Stimulated activated effector memory CD8-positive, alpha-beta T cell treated with anti-CD3 and anti-CD28 coated beads, Interleukin-12 subunit alpha, Interleukin-12 subunit beta, amount 100 ng/mL, for 72 hours (primary cell): ENCODE data around the gene KRTAP10-5.
A peak's percentile ranks its signal among the peaks of the same experiment; 100 is the strongest.
"Not testable (repeated sequence)": the region's sequence is repeated elsewhere in the genome, so short reads cannot be mapped to it uniquely, and the experiment has no call there.

Experiments used
- ATAC-seq: fragments of 150-1000 bp; cut with Tn5 transposase; 2 replicates; pipeline ENCODE4 v1.10.0; 2021
- DNase-seq, 2 donors: peaks; one replicate each; pipeline ENCODE4 v3.0.0; 2021 to 2022; ENCODE audit warnings: low spot score in 2 of 2
- H3K27ac Mint-ChIP-seq: one replicate; pipeline ENCODE4 v1.8.0; 2022; ENCODE audit warnings: mild to moderate bottlenecking, mixed read lengths
- H3K36me3 Mint-ChIP-seq: one replicate; pipeline ENCODE4 v1.8.0; 2022; ENCODE audit warnings: mild to moderate bottlenecking, mixed read lengths
- H3K4me1 Mint-ChIP-seq: one replicate; pipeline ENCODE4 v1.8.0; 2022; ENCODE audit warnings: mixed read lengths
- H3K4me3 Mint-ChIP-seq: one replicate; pipeline ENCODE4 v1.8.0; 2022; ENCODE audit warnings: mild to moderate bottlenecking, mixed read lengths
- H3K9me3 Mint-ChIP-seq: one replicate; pipeline ENCODE4 v1.8.0; 2022; ENCODE audit warnings: mixed read lengths

Gene KRTAP10-5, protein sequence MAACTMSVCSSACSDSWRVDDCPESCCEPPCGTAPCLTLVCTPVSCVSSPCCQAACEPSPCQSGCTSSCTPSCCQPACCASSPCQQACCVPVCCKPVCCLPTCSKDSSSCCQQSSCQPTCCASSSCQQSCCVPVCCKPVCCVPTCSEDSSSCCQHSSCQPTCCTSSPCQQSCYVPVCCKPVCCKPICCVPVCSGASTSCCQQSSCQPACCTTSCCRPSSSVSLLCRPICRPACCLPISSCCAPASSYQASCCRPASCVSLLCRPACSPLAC

DNA sequence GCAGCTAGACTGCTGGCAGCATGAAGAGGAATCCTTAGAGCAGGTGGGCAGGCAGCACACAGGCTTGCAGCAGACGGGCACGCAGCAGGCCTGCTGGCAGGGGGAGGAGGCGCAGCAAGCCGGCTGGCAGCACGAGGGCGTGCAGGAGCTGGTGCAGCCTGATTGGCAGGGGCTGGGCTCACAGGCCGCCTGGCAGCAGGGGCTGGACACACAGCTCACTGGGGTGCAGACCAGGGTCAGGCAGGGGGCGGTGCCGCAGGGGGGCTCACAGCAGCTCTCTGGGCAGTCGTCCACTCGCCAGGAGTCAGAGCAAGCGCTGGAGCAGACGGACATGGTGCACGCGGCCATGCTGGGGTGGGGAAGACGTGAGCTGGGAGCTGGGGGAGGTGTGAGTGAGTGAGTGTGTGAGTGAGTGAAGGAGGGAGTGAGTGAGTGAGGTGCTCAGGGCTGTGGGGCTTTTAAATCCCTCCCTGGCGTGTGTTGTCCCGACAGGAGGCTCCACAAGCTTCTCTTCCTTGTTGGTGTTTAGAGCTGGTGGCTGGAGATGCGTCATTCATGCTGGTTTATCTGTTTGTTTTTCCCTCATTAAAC, at the start of gene KRTAP10-5:
KRTAP10-5 (minus strand) TSS at position 374 of the 591 bp plus-strand sequence; CDS start at position 348, 26 bp downstream.
- DNase-seq = peak in 1 of 2 donors; percentile 38
- ATAC-seq, H3K4me3 Mint-ChIP-seq, H3K36me3 Mint-ChIP-seq, H3K4me1 Mint-ChIP-seq, H3K27ac Mint-ChIP-seq: not testable (repeated sequence)
- peaks cover 15% of the 10 kb centered on the region for H3K9me3 Mint-ChIP-seq

DNA sequence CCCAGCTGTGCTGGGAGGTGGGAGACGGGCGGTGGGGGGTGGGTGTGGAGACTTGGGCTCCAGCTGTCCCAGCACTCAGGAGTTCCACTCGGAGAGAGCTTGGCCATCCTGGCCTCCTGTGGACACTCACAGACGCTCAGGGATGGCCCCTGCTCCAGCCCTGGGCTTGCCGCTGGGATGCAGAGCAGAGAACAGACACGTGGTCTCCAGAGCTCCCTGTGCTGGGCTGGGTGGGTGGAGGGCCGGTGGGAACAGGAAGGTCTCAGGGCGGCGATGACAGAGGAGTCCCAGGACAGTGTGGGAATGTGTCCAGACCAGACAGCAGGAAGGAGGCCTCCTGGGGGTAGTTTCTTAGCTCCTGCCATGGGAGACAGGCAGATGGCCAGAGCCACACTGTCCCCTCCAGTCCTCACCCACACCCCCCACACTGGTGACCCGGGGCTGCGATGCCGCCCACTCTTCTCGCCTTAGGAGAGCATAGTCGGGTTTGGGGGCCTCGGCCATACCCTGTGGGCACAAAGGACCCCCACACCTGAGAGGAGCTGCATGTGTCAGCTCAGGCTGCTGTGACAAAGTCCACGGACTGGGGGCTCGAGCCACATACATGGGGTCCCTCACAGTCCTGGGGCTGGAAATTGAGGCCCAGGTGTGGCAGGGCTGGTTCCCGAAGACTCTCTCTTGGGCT, 48.4 kb upstream of the KRTAP10-5 start:
- H3K4me3 Mint-ChIP-seq = no peak overlapping the region
- H3K9me3 Mint-ChIP-seq = peaks cover 39% of the 10 kb centered on the region
- H3K36me3 Mint-ChIP-seq = no peaks in the 10 kb centered on the region
- peak overlapping the region; percentile 3 for H3K27ac Mint-ChIP-seq
- no peak for DNase-seq
- ATAC-seq = no peak
- H3K4me1 Mint-ChIP-seq = peaks cover 45% of the 10 kb centered on the region

DNA sequence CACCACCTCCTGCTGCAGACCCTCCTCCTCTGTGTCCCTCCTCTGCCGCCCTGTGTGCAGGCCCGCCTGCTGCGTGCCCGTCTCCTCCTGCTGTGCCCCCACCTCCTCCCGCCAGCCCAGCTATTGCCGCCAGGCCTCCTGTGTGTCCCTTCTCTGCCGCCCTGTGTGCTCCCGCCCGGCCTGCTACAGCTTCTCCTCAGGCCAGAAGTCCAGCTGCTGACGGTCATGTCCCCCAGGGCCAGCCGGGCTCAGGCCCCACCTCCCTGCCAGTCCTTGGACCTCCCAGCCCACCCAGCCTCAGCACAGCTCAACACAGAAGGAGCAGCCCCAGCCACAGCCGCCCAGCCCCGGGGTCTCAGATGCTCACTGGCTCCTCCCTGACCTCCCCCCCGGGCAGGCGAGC, 47.4 kb upstream of the KRTAP10-5 start:
- not testable (repeated sequence) for H3K4me3 Mint-ChIP-seq, ATAC-seq, DNase-seq, H3K36me3 Mint-ChIP-seq
- Mint-ChIP-seq H3K9me3 (peaks cover 41% of the 10 kb centered on the region), H3K4me1 (peaks cover 45% of the 10 kb centered on the region), H3K27ac (peak overlapping the region; percentile 73)

DNA sequence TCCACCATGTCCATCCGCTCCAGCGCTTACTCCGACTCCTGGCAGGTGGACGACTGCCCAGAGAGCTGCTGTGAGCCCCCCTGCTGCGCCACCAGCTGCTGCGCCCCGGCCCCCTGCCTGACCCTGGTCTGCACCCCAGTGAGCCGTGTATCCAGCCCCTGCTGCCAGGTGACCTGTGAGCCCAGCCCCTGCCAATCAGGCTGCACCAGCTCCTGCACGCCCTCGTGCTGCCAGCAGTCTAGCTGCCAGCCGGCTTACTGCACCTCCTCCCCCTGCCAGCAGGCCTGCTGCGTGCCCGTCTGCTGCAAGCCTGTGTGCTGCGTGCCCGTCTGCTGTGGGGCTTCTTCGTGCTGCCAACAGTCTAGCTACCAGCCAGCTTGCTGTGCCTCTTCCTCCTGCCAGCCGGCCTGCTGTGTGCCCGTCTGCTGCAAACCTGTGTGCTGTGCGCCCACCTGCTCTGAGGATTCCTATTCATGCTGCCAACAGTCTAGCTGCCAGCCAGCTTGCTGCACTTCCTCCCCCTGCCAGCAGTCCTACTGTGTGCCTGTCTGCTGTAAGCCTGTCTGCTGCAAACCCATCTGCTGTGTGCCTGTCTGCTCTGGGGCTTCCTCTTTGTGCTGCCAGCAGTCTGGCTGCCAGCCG, 46.9 kb upstream of the KRTAP10-5 start:
- DNase-seq, H3K36me3 Mint-ChIP-seq, H3K4me3 Mint-ChIP-seq, ATAC-seq: not testable (repeated sequence)
- peaks cover 43% of the 10 kb centered on the region for H3K9me3 Mint-ChIP-seq
- H3K4me1 Mint-ChIP-seq = peaks cover 45% of the 10 kb centered on the region
- peak overlapping the region; percentile 73 for H3K27ac Mint-ChIP-seq

DNA sequence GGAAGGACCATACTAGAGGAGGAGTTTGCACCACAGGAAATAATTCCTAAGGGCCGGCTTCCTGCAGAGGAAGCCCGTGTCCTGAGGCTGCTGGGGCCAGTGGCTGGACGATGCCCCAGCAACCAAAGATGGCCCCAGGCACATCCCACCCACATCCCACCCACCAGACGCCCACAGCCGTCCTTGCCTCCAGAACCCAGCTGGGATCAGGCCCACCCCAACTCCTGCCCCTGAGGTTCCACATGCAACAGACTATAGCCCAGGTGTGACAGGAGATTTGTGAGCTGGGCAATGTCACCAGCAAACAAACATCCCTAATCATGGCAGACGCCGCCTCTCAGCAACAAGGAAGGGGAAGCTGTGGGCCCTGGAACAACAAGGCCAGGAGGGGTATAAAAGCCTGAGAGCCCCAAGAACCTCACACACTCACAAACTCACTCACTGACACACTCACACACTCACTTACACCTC, 46.3 kb upstream of the KRTAP10-5 start, which contains the start of gene KRTAP10-9:
KRTAP10-9 (plus strand) TSS at position 421 of the 471 bp plus-strand sequence. CDS start 79 bp downstream, outside the sequence.
- Mint-ChIP-seq H3K4me3 (peak within 1 kb of the TSS; percentile 22), H3K36me3 (no peaks in the 10 kb centered on the region), H3K4me1 (peaks cover 45% of the 10 kb centered on the region), H3K27ac (peak within 1 kb of the TSS; percentile 73), H3K9me3 (peaks cover 39% of the 10 kb centered on the region)
- ATAC-seq (no peak), DNase-seq (no peak)

DNA sequence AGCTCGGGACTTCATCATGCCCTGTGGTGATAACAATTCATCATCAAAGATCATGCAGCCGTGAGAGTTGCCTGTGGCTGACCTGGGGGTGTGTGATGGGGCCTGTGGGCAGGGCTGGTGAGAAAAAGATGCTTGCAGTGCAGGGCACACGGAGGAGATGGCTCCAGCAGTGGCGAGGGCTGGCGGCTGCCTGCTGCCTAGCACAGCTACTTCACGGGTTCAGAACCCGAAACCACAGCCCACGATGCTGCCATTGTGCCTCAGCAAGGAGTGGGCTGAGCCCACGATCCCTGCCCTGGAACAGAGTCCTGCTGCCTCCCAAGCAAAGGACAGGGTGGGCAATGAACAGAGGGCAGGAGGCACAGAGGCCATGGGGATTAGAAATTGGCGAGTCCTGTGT, 45.9 kb upstream of the KRTAP10-5 start:
- Mint-ChIP-seq H3K27ac (no peak overlapping the region), H3K9me3 (peaks cover 36% of the 10 kb centered on the region), H3K36me3 (no peaks in the 10 kb centered on the region), H3K4me3 (peak overlapping the region; percentile 22), H3K4me1 (peaks cover 45% of the 10 kb centered on the region)
- DNase-seq = peak in 1 of 2 donors; percentile 17
- peak; percentile 94 for ATAC-seq

DNA sequence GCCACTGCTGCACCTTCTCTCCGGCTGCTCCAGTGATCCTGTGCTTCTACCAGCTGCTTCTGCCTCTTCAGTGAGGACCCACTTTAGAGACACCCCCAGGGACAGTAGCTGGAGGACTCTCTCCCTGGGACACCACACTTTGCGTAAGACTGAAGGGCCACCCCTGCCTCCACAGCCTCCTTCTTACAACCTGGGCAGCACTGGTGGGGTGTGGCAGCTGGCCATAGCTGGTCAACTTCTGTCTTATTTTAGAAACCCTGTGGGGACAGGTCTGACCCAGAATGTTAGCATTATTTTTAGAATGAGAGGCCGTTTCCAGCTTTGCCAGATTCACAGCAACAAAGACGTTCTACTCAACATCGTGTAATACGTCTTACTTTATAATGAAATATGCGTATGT, 45.4 kb upstream of the KRTAP10-5 start:
- Mint-ChIP-seq H3K36me3 (no peaks in the 10 kb centered on the region), H3K9me3 (peaks cover 32% of the 10 kb centered on the region), H3K4me1 (peaks cover 45% of the 10 kb centered on the region), H3K27ac (no peak overlapping the region), H3K4me3 (no peak overlapping the region)
- DNase-seq (no peak), ATAC-seq (no peak)

DNA sequence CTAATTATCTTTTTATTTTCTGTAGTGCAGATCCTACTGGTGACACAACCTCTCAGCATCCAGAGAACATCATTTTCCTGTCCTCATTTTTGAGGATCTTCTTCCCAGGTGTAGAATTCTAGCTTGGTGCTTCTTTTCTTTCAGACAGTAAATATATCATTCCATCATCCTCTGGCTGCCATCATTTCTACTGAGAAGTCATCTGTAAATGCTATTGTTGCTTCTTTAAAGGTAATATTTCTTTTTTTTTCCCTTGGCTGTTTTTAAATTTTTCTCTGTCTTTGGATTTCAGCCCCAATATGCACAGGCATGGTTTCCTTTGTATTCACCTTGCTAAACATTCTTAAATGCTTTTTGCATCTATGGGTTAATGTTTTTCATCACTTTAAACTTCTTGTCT, 43.2 kb upstream of the KRTAP10-5 start:
- Mint-ChIP-seq H3K4me3 (no peak overlapping the region), H3K36me3 (no peaks in the 10 kb centered on the region), H3K4me1 (peaks cover 43% of the 10 kb centered on the region), H3K9me3 (peaks cover 39% of the 10 kb centered on the region), H3K27ac (no peak overlapping the region)
- ATAC-seq = no peak
- no peak for DNase-seq

DNA sequence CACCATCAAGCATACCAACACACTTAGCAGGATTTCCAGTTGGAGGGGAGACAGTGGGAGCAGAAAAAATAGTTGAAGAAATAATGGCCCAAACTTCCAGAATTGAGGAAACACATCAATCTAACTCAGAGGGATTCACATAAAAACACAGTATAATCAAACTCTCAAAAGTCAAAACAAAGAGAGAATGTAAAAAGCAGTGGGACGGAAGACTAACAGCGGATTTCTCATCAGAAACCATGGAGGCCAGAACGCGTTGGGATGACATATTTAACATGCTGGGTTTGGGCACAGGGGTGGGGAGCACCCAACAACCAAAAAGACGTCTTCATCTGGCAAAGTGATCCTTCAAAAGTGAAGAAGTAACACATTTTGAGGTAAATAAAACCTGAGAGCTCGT, 39.5 kb upstream of the KRTAP10-5 start:
- ATAC-seq (no peak), DNase-seq (no peak)
- peaks cover 38% of the 10 kb centered on the region for H3K9me3 Mint-ChIP-seq
- no peaks in the 10 kb centered on the region for H3K36me3 Mint-ChIP-seq
- H3K27ac Mint-ChIP-seq = peak overlapping the region; percentile 91
- no peak overlapping the region for H3K4me3 Mint-ChIP-seq
- H3K4me1 Mint-ChIP-seq = peaks cover 43% of the 10 kb centered on the region

DNA sequence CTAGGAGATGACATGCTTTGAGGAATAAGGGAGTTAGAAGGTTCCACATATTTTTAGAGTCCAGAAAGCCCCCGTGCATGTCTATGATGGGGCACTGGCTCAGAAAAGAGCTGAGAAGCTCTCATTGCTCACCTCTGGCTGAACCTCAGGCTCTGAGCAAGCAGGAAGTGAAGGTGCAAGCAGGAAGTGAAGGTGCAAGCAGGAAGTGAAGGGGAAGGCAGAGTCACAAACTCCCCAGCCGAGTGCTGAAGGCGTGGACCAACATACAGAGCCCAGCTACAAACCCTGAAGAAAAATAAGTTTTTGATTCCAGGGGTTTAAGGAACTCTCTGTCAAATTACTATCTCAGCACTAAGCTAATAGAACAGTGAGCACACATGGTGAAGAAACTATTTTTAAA, 38.5 kb upstream of the KRTAP10-5 start:
- H3K36me3 Mint-ChIP-seq = no peaks in the 10 kb centered on the region
- peaks cover 39% of the 10 kb centered on the region for H3K4me1 Mint-ChIP-seq
- peaks cover 29% of the 10 kb centered on the region for H3K9me3 Mint-ChIP-seq
- peak overlapping the region; percentile 51 for H3K4me3 Mint-ChIP-seq
- DNase-seq = peak; percentile 26 to 67
- ATAC-seq = peak; percentile 98
- H3K27ac Mint-ChIP-seq = peak overlapping the region; percentile 91

DNA sequence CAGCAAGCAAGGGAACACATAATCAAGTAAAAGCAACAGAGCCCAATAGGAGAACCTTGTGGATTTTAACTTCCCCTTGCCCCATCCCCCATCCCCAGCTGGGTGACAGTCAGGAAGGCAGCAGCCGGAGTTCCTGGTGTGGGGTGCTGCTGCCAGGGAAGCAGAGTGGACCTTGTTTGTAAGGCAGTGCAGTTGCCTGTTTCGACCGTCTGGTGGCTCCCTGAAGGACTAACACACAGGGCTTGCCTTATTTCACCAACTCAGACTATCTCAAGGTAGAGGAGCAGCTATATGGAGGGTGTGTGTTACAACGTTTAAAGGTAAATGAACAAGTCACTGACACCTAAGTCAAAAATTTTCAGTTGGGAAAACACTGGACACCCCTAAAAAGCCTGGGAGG, 38.1 kb upstream of the KRTAP10-5 start:
- ATAC-seq (peak; percentile 57), DNase-seq (no peak)
- H3K36me3 Mint-ChIP-seq = no peaks in the 10 kb centered on the region
- H3K4me3 Mint-ChIP-seq = peak overlapping the region; percentile 51
- H3K4me1 Mint-ChIP-seq = peaks cover 39% of the 10 kb centered on the region
- H3K9me3 Mint-ChIP-seq = peaks cover 25% of the 10 kb centered on the region
- peak overlapping the region; percentile 91 for H3K27ac Mint-ChIP-seq

DNA sequence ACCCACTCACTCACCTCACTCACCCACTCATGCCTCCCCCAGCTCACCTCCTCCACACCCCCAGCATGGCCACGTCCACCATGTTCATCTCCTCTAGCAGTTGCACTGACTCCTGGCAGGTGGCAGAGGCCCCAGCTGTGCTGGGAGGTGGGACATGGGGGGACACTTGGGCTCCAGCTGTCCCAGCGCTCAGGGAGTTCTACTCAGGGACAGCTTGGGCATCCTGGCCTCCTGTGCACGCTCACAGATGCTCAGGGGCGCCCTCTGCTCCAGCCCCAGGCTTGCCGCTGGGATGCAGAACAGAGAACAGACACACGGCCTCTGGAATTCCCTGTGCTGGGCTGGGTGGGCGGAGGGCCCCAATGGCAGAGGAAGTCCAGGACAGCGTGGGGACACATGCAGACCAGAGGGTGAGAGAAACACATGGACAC, 36.7 kb upstream of the KRTAP10-5 start:
- H3K4me1 Mint-ChIP-seq = peaks cover 45% of the 10 kb centered on the region
- ATAC-seq (no peak), DNase-seq (no peak)
- H3K9me3 Mint-ChIP-seq = peaks cover 17% of the 10 kb centered on the region
- no peak overlapping the region for H3K4me3 Mint-ChIP-seq
- H3K27ac Mint-ChIP-seq = peak overlapping the region; percentile 91
- H3K36me3 Mint-ChIP-seq = no peaks in the 10 kb centered on the region

DNA sequence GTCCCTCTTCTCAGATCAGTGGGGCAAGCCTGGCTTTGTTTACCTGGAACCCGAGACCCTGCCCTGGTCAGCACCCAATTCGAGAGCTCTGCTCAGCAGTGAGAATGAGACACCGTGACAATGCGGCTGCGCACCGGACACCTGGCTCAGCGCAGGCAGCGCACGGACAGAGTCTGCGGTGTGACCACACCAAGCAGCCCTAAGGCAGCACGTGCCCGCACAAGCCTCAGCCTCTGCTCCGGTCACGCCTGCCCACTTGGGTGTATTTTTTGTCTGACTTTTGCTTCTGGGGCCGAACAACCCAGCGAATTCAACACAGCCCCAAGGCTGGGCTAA, 36.2 kb upstream of the KRTAP10-5 start:
- DNase-seq (no peak), ATAC-seq (no peak)
- no peak overlapping the region for H3K4me3 Mint-ChIP-seq
- peaks cover 17% of the 10 kb centered on the region for H3K9me3 Mint-ChIP-seq
- peaks cover 45% of the 10 kb centered on the region for H3K4me1 Mint-ChIP-seq
- H3K27ac Mint-ChIP-seq = peak overlapping the region; percentile 91
- no peaks in the 10 kb centered on the region for H3K36me3 Mint-ChIP-seq

DNA sequence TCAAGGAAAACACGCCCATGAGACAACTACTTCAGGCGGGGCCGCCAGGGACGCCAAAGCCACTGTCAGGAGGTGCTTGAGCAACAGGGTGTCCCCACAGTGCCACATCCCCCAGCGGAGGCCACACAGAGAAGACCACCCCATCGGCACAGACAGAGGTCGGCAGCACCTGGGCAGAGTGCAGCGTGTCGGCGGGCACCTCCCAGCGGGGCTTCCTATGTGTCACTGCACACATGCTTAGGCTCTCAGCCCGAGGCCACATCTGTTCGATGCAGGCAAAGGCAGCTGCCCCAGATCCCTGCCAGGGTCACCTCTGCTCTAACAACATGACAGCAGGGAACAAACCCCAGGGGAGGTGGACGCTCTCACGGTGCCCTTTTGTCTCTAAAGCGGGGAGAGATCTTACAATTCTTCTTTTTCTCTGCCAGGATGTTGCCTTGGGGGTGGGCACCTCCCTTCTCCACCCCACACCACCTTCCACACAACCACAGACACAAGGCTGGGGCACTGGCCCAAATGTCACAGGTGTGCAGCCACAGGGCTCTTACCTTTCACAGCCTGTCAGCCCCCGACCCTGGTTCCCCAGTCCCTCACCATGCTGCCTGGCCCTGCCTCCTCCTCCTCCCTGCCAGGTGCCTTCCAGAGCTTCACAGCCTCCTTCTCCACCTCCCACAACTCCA, 35.6 kb upstream of the KRTAP10-5 start:
- H3K36me3 Mint-ChIP-seq = no peaks in the 10 kb centered on the region
- H3K4me1 Mint-ChIP-seq = peaks cover 45% of the 10 kb centered on the region
- no peak overlapping the region for H3K4me3 Mint-ChIP-seq
- peak overlapping the region; percentile 91 for H3K27ac Mint-ChIP-seq
- ATAC-seq (no peak), DNase-seq (peak in 1 of 2 donors; percentile 38)
- H3K9me3 Mint-ChIP-seq = peaks cover 21% of the 10 kb centered on the region

DNA sequence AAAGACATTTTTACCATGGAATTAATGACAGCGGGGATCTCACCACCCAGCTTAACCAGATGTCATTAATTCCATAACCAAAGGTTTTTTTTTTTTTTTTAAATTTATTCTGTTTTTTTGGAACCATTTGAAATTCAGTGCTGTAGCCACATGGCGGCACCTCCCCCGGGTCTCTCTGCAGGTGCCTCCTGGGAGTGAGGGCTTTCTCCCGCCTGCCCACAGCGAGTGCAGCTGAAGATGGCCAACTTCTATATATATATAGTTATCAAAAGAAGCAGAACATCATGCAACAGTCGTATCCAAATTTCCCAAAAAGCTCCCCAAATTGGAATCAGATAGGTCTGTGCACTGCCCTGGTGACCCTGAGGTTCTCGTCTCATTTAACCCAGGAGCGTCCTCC, 35.1 kb upstream of the KRTAP10-5 start:
- Mint-ChIP-seq H3K27ac (no peak overlapping the region), H3K36me3 (no peaks in the 10 kb centered on the region), H3K4me1 (peaks cover 45% of the 10 kb centered on the region), H3K9me3 (peaks cover 19% of the 10 kb centered on the region), H3K4me3 (no peak overlapping the region)
- ATAC-seq = no peak
- DNase-seq = no peak
